ENCODE data around the gene SLC17A6. TPM values are rescaled to one million over a fixed set of nuclear protein-coding genes. Genes with fewer than 3 reads are reported as not detected.

The SLC17A6 gene
- not detected in 2 replicates for total RNA-seq (2014; rRNA removed; shearing (Covaris generic))
- not detected in 2 replicates for total RNA-seq (2022)
- not detected for Bru-seq, nascent RNA
- BruChase-seq, experiment 1, labeled RNA remaining after a 6-hour chase = not detected
- BruChase-seq, experiment 2, labeled RNA remaining after a 2-hour chase = not detected
- long read RNA-seq = 0 reads

GRCh38 chr11:22337596-22338485 is at the start of gene SLC17A6:
Gene SLC17A6, plus strand, starts transcription at chr11:22338381. Its CDS starts 153 bp downstream, at chr11:22338534.
- Histone ChIP-seq H3K4me1 (ENCODE audit: insufficient read depth, low read length, poor library complexity, severe bottlenecking) (no peaks in the 10 kb centered on the region), H2AFZ (ENCODE audit: low read length) (no peak within 1 kb of the TSS), H3K79me2 (ENCODE audit: insufficient read depth, low read depth, low read length) (no peaks in the 10 kb centered on the region), H3K27ac (ENCODE audit: low read depth, low read length, poor library complexity, severe bottlenecking) (no peak within 1 kb of the TSS), H3K4me2 (ENCODE audit: low read length) (no peak within 1 kb of the TSS), H3K4me3 (ENCODE audit: low read depth, low read length, poor library complexity, severe bottlenecking) (no peak within 1 kb of the TSS), H3K9me2 (ENCODE audit: insufficient read depth, low read length) (no peaks in the 10 kb centered on the region), H4K20me1 (ENCODE audit: insufficient read depth, low read length) (no peaks in the 10 kb centered on the region), H3K36me3 (ENCODE audit: insufficient read depth, low read length) (no peaks in the 10 kb centered on the region), H3K9me3 (ENCODE audit: low read length) (no peaks in the 10 kb centered on the region)
- ChIA-PET CTCF (ENCODE audit: unreplicated experiment) (no interaction called here), POLR2A (interaction anchor here (1.1 kb wide), 1 partner anchor 447 kb away, joined by 3 read pairs; no protein-coding TSS in a partner anchor)
- no TSS peak for BruUV-seq (replicated peaks)
- peak; percentile 4 for DNase-seq (ENCODE audit: low spot score)
- TF ChIP-seq EZH2phosphoT487 (IDR thresholded peaks at IDR 0.05; ENCODE audit: borderline replicate concordance, low read depth, low read length) (no peak), CTCF (conservative IDR thresholded peaks at IDR 0.05; ENCODE audit: low read length) (no peak)
- intact Hi-C loops (cut with micrococcal nuclease; ENCODE audit: unreplicated experiment) = no loop called here

GRCh38 chr11:22302368-22302767 is 35.8 kb upstream of the SLC17A6 start:
- CTCF ChIA-PET (ENCODE audit: unreplicated experiment) = no interaction called here
- no TSS peak for BruUV-seq (replicated peaks)
- no peaks in the 10 kb centered on the region for H3K79me2 ChIP-seq (ENCODE audit: insufficient read depth, low read depth, low read length)
- no peak overlapping the region for H3K4me3 ChIP-seq (ENCODE audit: low read depth, low read length, poor library complexity, severe bottlenecking)
- no peaks in the 10 kb centered on the region for H3K9me2 ChIP-seq (ENCODE audit: insufficient read depth, low read length)
- H3K9me3 ChIP-seq (ENCODE audit: low read length) = no peaks in the 10 kb centered on the region
- no peaks in the 10 kb centered on the region for H4K20me1 ChIP-seq (ENCODE audit: insufficient read depth, low read length)
- H2AFZ ChIP-seq (ENCODE audit: low read length) = no peak overlapping the region
- no peak overlapping the region for H3K27ac ChIP-seq (ENCODE audit: low read depth, low read length, poor library complexity, severe bottlenecking)
- POLR2A ChIA-PET = interaction anchor here (1.0 kb wide), 1 partner anchor 158 kb away, joined by 8 read pairs; no protein-coding TSS in a partner anchor
- no peaks in the 10 kb centered on the region for H3K4me1 ChIP-seq (ENCODE audit: insufficient read depth, low read length, poor library complexity, severe bottlenecking)
- no peaks in the 10 kb centered on the region for H3K36me3 ChIP-seq (ENCODE audit: insufficient read depth, low read length)
- DNase-seq (ENCODE audit: low spot score) = no peak
- intact Hi-C loops (cut with micrococcal nuclease; ENCODE audit: unreplicated experiment) = loop anchor here (5.0 to 10.0 kb wide), 2 partner anchors 55 to 1648 kb away; no protein-coding TSS in a partner anchor
- TF ChIP-seq EZH2phosphoT487 (IDR thresholded peaks at IDR 0.05; ENCODE audit: borderline replicate concordance, low read depth, low read length) = no peak
- TF ChIP-seq CTCF (conservative IDR thresholded peaks at IDR 0.05; ENCODE audit: low read length) = no peak
- H3K4me2 ChIP-seq (ENCODE audit: low read length) = no peak overlapping the region
